ENCODE results near the gene FYCO1.

FYCO1 gene

DNA sequence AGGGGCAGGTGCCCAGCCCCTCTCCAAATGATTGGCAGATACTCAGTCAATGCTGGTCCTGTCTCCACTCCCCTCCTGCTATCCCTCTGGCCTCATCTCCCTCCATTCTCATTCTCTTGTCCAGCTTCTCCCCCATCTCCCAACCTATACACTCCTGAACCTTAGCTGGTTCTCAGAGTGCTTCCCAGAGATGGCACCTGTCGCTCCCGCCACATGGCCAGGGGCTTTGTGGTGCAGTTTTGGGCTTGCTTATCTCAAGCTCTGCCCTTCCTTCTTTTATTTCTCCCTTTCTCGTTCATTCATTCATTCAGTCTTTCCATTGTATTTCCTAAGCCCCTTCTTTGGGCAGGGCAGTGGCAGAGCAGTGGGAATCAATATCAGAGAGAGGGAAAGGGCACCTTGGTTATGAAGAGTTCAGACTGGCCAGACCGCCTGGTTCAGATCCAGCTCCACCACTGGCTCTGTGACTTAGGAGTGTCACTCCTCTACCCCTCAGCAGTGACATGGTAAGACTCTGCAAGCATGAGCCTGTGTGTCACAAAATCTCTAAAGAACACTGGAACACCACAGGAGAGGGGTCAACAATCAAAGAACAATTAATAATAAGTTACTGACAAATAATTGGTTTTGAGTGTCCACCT lies 72.6 kb downstream of the FYCO1 start:
- Histone ChIP-seq H2AFZ (no peak overlapping the region), H3K79me2 (no peaks in the 10 kb centered on the region), H3K4me1 (no peaks in the 10 kb centered on the region), H3K9ac (no peak overlapping the region), H3K9me3 (ENCODE audit: control insufficient read depth, low read length) (no peaks in the 10 kb centered on the region), H3K27me3 (ENCODE audit: control insufficient read depth, insufficient read depth, low read length) (no peaks in the 10 kb centered on the region), H3K4me3 (ENCODE audit: low read depth, low read length) (no peak overlapping the region), H3K36me3 (ENCODE audit: control insufficient read depth, insufficient read depth, low read length) (no peaks in the 10 kb centered on the region), H3K4me2 (ENCODE audit: low read length) (no peak overlapping the region), H3K27ac (no peak overlapping the region)
- TF ChIP-seq, protein P1, sequence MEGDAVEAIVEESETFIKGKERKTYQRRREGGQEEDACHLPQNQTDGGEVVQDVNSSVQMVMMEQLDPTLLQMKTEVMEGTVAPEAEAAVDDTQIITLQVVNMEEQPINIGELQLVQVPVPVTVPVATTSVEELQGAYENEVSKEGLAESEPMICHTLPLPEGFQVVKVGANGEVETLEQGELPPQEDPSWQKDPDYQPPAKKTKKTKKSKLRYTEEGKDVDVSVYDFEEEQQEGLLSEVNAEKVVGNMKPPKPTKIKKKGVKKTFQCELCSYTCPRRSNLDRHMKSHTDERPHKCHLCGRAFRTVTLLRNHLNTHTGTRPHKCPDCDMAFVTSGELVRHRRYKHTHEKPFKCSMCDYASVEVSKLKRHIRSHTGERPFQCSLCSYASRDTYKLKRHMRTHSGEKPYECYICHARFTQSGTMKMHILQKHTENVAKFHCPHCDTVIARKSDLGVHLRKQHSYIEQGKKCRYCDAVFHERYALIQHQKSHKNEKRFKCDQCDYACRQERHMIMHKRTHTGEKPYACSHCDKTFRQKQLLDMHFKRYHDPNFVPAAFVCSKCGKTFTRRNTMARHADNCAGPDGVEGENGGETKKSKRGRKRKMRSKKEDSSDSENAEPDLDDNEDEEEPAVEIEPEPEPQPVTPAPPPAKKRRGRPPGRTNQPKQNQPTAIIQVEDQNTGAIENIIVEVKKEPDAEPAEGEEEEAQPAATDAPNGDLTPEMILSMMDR (IDR thresholded peaks at IDR 0.05): no peak

DNA sequence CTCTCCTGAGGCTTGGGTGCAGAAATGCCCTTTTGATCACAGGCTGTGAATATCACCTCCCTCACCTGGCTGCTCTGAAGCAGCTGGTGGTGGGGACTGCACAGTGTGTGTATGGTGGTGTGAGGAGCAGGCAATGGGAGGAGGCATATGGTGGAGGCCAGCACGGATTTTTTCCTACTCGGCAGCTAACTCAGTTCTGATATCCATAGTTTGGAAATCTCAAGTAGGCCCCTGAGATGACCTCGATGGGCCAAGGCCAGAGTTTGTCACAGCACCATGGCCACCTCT lies 73.6 kb downstream of the FYCO1 start:
- H3K4me2 ChIP-seq (ENCODE audit: low read length): no peak overlapping the region
- H3K9me3 ChIP-seq (ENCODE audit: control insufficient read depth, low read length): no peaks in the 10 kb centered on the region
- TF ChIP-seq, protein P1 (IDR thresholded peaks at IDR 0.05): no peak
- H3K79me2 ChIP-seq: no peaks in the 10 kb centered on the region
- H3K36me3 ChIP-seq (ENCODE audit: control insufficient read depth, insufficient read depth, low read length): no peaks in the 10 kb centered on the region
- H3K4me1 ChIP-seq: no peaks in the 10 kb centered on the region
- no peak overlapping the region for H2AFZ ChIP-seq
- H3K27me3 ChIP-seq (ENCODE audit: control insufficient read depth, insufficient read depth, low read length): no peaks in the 10 kb centered on the region
- H3K9ac ChIP-seq: no peak overlapping the region
- H3K27ac ChIP-seq: no peak overlapping the region
- no peak overlapping the region for H3K4me3 ChIP-seq (ENCODE audit: low read depth, low read length)

DNA sequence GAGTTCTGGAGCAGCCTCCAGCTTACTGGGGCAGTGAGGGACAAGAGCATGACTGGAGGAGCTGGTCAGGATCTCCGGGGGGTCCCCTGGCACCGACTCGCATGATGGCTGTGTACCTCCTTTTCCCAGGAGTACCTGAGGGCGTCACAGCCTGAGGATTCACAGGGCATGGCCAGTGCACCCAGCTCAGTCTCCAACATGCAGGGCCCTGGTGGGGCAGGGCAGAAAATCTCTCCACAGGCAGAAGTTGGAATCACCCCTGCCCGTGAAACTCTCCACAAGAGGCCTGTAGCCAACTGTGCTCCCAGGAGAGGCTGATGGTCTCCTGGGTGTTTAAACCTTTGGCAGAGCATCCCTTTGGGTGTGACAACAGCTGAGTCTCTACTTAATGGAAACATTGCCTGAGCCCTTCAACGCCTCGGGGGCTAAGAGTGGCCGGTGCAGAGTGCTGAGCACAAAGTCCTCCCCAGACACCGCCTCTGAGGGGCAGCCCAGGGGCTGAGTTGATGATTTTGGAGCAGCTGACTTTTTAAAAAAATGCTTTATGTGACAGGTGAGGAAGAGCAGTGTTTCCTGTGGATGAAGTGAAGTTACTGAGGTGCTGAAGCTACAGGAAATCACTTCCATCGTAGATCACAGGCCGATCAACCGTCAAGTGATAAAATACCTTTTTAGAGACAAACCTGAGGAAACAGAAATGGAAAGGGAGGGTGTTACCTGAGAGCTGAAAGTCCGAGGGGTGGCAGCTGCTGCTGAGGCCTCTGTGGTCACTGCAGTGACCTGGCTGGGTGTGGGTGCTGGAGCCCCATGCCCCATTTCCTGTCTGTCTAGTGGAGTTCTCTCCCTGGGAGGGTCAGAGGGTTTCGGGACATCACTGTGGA lies 74.2 kb downstream of the FYCO1 start:
- no peak overlapping the region for H3K4me3 ChIP-seq (ENCODE audit: low read depth, low read length)
- TF ChIP-seq, protein P1 (IDR thresholded peaks at IDR 0.05): no peak

DNA sequence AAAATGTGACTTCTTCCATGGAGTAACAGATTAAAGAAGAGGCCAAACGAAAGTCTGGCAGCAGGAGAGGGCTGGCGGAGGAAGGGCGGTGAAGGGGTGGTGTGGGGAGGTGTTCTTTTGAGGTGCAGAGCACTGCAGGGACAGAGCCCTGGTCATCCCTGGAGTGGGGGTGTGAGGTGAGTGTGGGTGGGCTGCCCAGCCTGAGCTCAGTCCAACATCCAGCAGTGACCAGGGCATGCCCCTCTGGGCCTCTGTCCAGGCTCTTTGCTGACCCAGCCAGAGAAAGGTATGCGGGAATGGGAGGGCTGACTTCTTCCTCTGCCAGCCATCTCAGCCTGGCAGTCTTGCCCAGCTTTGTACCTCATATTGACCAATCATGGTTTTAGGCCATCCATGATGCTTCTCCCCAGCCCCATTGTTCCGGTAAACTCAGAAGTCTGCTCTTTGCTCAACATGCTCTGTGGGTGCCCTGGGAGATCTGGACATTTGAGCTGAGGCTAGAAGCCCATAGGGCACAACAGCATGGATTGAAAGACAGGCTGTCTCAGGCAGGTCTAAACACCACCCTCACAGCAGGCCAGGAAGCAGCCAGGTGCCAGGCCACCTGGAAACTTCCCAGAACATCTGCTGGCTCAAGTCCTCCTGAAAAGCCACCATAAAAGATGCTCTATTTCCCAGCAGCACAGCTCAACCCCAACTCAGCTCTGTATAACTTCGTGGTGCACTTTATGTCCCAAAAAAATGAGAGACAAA lies 78.3 kb downstream of the FYCO1 start:
- no peaks in the 10 kb centered on the region for H3K27me3 ChIP-seq (ENCODE audit: control insufficient read depth, insufficient read depth, low read length)
- TF ChIP-seq, protein P1 (IDR thresholded peaks at IDR 0.05): no peak
- H3K9ac ChIP-seq: no peak overlapping the region
- H3K4me2 ChIP-seq (ENCODE audit: low read length): no peak overlapping the region
- no peak overlapping the region for H3K4me3 ChIP-seq (ENCODE audit: low read depth, low read length)
- no peaks in the 10 kb centered on the region for H3K9me3 ChIP-seq (ENCODE audit: control insufficient read depth, low read length)
- no peaks in the 10 kb centered on the region for H3K36me3 ChIP-seq (ENCODE audit: control insufficient read depth, insufficient read depth, low read length)
- H3K79me2 ChIP-seq: no peaks in the 10 kb centered on the region
- H2AFZ ChIP-seq: no peak overlapping the region
- H3K27ac ChIP-seq: no peak overlapping the region
- no peaks in the 10 kb centered on the region for H3K4me1 ChIP-seq

More for the DNA sequence above, 74.2 kb downstream of the FYCO1 start:
- no peaks in the 10 kb centered on the region for H3K4me1 ChIP-seq
- no peaks in the 10 kb centered on the region for H3K27me3 ChIP-seq (ENCODE audit: control insufficient read depth, insufficient read depth, low read length)
- H2AFZ ChIP-seq: no peak overlapping the region
- H3K4me2 ChIP-seq (ENCODE audit: low read length): no peak overlapping the region
- H3K27ac ChIP-seq: no peak overlapping the region
- H3K79me2 ChIP-seq: no peaks in the 10 kb centered on the region
- H3K36me3 ChIP-seq (ENCODE audit: control insufficient read depth, insufficient read depth, low read length): no peaks in the 10 kb centered on the region
- no peak overlapping the region for H3K9ac ChIP-seq
- H3K9me3 ChIP-seq (ENCODE audit: control insufficient read depth, low read length): no peaks in the 10 kb centered on the region

Measured in parathyroid adenoma (tissue), 2 donors.